WERI-Rb-1 (cell line): ENCODE results near the gene RBFOX1.
A peak's percentile ranks its signal among the peaks of the same experiment; 100 is the strongest.

Experiments
- DNase-seq: peaks from one replicate; pipeline ENCODE4 v3.0.0-alpha.2; 2020
- H3K27ac ChIP-seq: fragments of 250-450 bp; sonication (Bioruptor Pico); 2 replicates; pipeline ENCODE4 v1.5.1; 2020; ENCODE audit warnings: mild to moderate bottlenecking, moderate library complexity
- H3K27me3 ChIP-seq: fragments of 250-450 bp; sonication (Bioruptor Pico); 2 replicates; pipeline ENCODE4 v1.5.1; 2021; ENCODE audit warnings: mild to moderate bottlenecking, low read depth, moderate library complexity; ENCODE audit not compliant: insufficient read depth, severe bottlenecking
- H3K36me3 ChIP-seq: fragments of 250-450 bp; sonication (Bioruptor Pico); 2 replicates; pipeline ENCODE4 v1.5.1; 2020; ENCODE audit warnings: mild to moderate bottlenecking, moderate library complexity
- H3K4me3 ChIP-seq: 2 replicates; pipeline ENCODE4 v1.5.1; 2011; ENCODE audit warnings: low read depth, mild to moderate bottlenecking, control low read depth, low read length
- H3K9me3 ChIP-seq: fragments of 250-450 bp; sonication (Bioruptor Pico); 2 replicates; pipeline ENCODE4 v1.5.1; 2021; ENCODE audit warnings: mild to moderate bottlenecking, moderate library complexity; ENCODE audit not compliant: severe bottlenecking
- TF ChIP-seq, protein P1 (sequence below): IDR thresholded peaks from 2 replicates; pipeline ENCODE4 v1.5.1; 2011; ENCODE audit warnings: low read depth, mild to moderate bottlenecking, control low read depth, inconsistent platforms, low read length

The RBFOX1 gene

DNA sequence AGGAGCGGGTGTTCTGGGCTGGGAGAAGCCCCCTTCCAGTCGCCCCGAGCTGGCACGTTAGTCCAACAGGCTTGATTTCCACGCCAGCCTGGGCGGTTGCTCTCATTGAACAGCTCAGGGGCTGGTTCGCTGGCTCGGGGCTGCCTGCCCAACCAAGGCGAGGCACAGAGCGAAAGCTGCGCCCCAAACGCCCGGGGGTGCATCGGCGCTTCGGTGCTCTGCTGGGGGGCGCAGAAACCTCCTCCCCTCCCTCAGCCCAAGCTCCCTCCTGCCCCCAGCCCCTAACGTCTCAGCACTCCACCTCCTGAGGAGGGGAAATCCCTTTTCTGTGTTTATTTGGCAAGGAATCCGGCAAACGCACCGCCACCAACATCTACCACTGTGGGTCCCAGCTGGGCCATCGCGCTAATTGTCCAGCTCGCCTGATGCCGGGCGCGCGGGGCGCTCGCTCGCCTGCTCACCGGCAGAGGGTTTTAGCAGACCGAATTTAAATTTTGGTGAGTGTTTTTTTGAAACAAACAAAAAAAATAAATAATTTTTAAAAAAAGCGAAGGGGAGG lies 29.5 kb upstream of the RBFOX1 start:
- no peak overlapping the region for H3K27ac ChIP-seq
- no peak overlapping the region for H3K4me3 ChIP-seq
- H3K27me3 ChIP-seq = peaks cover 5% of the 10 kb centered on the region
- no peak for DNase-seq
- TF ChIP-seq, protein P1, sequence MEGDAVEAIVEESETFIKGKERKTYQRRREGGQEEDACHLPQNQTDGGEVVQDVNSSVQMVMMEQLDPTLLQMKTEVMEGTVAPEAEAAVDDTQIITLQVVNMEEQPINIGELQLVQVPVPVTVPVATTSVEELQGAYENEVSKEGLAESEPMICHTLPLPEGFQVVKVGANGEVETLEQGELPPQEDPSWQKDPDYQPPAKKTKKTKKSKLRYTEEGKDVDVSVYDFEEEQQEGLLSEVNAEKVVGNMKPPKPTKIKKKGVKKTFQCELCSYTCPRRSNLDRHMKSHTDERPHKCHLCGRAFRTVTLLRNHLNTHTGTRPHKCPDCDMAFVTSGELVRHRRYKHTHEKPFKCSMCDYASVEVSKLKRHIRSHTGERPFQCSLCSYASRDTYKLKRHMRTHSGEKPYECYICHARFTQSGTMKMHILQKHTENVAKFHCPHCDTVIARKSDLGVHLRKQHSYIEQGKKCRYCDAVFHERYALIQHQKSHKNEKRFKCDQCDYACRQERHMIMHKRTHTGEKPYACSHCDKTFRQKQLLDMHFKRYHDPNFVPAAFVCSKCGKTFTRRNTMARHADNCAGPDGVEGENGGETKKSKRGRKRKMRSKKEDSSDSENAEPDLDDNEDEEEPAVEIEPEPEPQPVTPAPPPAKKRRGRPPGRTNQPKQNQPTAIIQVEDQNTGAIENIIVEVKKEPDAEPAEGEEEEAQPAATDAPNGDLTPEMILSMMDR = no peak
- no peaks in the 10 kb centered on the region for H3K9me3 ChIP-seq
- H3K36me3 ChIP-seq = no peaks in the 10 kb centered on the region

DNA sequence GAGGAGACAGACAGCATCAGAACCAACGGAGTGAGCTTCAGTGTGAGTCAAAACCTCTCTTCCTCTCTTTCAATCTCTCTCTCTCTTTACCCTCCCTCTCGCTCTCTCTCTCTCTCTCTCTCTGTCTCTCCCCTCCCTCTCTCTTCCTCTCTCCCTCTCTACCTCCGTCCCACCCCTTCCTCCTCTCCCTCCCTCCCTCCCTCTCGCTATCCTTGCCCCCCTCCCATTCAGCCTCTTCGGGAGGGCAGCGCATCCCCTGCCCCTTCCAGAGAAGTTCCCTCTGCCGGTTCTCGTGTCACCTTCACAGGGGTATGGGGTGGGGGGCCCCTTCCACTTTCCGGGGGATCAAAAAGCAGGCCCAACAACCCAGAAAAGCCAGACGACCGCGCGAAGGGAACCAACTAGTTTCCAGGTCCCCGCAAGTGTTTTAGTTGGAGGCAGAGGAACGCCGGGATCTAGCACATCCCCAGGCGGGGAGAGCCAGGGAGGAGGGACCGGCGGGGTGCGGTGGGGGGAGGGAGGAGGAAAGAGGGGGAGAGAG lies 28.9 kb upstream of the RBFOX1 start:
- peak overlapping the region; percentile 31 for H3K4me3 ChIP-seq
- TF ChIP-seq, protein P1 = no peak
- no peak for DNase-seq
- H3K9me3 ChIP-seq = no peaks in the 10 kb centered on the region
- H3K27me3 ChIP-seq = peaks cover 5% of the 10 kb centered on the region
- no peaks in the 10 kb centered on the region for H3K36me3 ChIP-seq
- no peak overlapping the region for H3K27ac ChIP-seq

DNA sequence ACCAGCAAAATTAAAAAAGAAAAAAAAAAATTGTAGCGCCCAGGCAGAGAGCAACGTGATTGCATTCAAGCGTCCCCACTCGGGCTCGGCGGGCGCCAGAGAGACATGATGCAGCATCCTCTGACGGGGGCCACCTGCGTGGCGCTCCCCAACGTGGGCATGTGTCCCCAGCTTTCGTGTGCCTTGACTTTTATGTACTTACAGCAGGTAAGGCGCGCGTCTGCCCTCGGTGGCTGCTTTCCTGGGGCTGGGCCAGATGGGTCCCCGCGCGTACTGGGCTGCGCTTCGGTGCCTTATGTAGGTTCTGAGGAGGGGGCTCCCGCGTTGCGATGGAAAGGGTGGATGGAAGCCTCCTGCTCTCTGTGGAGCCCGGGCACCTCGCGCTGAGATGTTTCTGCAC lies 28.4 kb upstream of the RBFOX1 start:
- no peak for DNase-seq
- peak overlapping the region; percentile 31 for H3K4me3 ChIP-seq
- no peaks in the 10 kb centered on the region for H3K9me3 ChIP-seq
- H3K27ac ChIP-seq = no peak overlapping the region
- no peaks in the 10 kb centered on the region for H3K36me3 ChIP-seq
- peaks cover 5% of the 10 kb centered on the region for H3K27me3 ChIP-seq
- TF ChIP-seq, protein P1 = no peak

DNA sequence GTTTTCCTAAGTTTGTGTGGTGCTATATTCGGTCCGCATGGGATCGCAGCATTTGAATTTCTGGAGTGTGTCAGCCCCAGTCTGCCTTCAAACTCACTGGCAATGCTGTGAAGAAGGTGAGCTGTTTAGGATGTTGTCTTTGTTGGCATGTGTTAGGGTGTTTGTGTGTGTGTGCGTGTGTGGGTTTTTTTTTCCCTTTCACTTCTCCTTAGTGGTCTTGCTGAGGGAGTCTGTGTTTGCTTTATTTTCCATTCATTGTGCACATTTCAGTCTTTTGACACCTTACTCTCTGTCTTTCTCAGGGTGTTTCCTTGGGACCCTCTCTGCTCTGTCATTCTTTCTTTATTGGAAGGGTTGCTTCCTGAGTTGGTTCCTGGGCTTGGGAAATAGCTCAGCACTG lies 27.7 kb upstream of the RBFOX1 start:
- Histone ChIP-seq H3K27me3 (peaks cover 5% of the 10 kb centered on the region), H3K9me3 (no peaks in the 10 kb centered on the region), H3K36me3 (no peaks in the 10 kb centered on the region), H3K27ac (no peak overlapping the region), H3K4me3 (no peak overlapping the region)
- TF ChIP-seq, protein P1 = no peak
- DNase-seq = no peak

DNA sequence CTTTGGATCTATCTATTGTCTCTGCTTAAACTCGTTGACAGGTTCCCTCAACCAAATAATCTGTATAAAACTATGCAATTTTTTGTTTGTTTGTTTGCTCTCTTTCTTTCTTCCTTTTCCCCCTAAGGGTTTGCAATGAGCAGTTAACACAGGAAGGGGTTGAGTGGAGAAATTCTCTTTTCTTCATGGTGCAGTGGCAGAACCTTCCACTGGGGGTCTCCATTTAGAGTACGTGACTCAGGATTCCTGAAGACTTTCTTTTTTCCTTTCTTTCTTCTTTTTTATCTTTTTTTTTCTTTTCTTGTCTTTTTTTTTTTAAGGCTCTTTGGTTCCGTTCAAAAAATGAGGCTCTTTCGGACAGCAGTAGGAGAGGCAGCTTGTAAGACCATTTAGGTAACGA lies 19.5 kb upstream of the RBFOX1 start:
- DNase-seq = peak; percentile 15

More for the DNA sequence above, 19.5 kb upstream of the RBFOX1 start:
- H3K9me3 ChIP-seq = no peaks in the 10 kb centered on the region
- H3K36me3 ChIP-seq = no peaks in the 10 kb centered on the region
- TF ChIP-seq, protein P1 = peak; percentile 56
- H3K27me3 ChIP-seq = no peaks in the 10 kb centered on the region
- no peak overlapping the region for H3K4me3 ChIP-seq
- no peak overlapping the region for H3K27ac ChIP-seq
